Panc1 (cell line): ENCODE measurements around the gene TLE4.

Experiments
- CTCF ChIP-seq: fragments of 450-650 bp; IDR thresholded peaks from 2 replicates; pipeline ENCODE4 v1.5.1; 2017; ENCODE audit warnings: mild to moderate bottlenecking
- POLR2AphosphoS5 ChIP-seq: IDR thresholded peaks from 2 replicates; pipeline ENCODE4 v1.6.1; 2012; ENCODE audit warnings: mild to moderate bottlenecking, low read depth, low read length, moderate library complexity
- REST ChIP-seq, 2 experiments: IDR thresholded peaks; 2 replicates each; pipeline ENCODE4 v1.6.1; 2011 to 2012; ENCODE audit warnings: low read depth in 2 of 2, control low read depth in 1 of 2, low read length in 1 of 2, mild to moderate bottlenecking in 1 of 2, moderate library complexity in 1 of 2; ENCODE audit not compliant: insufficient read depth in 1 of 2
- SIN3A ChIP-seq: IDR thresholded peaks from 2 replicates; pipeline ENCODE4 v1.6.1; 2012; ENCODE audit warnings: low read depth, mild to moderate bottlenecking, low read length, moderate library complexity, borderline replicate concordance; ENCODE audit not compliant: insufficient read depth
- TCF7L2 ChIP-seq: IDR thresholded peaks from 2 replicates; pipeline ENCODE4 v1.6.1; 2011; ENCODE audit warnings: mild to moderate bottlenecking, low read depth, low read length, inconsistent platforms

GRCh38 chr9:79684059-79684458 lies 112.3 kb downstream of the TLE4 start:
- TF ChIP-seq CTCF, result no peak
- no peak for TF ChIP-seq POLR2AphosphoS5
- no peak for TF ChIP-seq REST (IDR thresholded peaks at IDR 0.05; ENCODE audit: insufficient read depth in 1 of 2, low read depth in 2 of 2, low read length in 1 of 2)
- TF ChIP-seq SIN3A, result no peak
- no peak for TF ChIP-seq TCF7L2
